ENCODE results near the gene SLC44A4.
"Not testable (repeated sequence)": the region's sequence is repeated elsewhere in the genome, so short reads cannot be mapped to it uniquely, and the experiment has no call there.

The SLC44A4 gene

DNA sequence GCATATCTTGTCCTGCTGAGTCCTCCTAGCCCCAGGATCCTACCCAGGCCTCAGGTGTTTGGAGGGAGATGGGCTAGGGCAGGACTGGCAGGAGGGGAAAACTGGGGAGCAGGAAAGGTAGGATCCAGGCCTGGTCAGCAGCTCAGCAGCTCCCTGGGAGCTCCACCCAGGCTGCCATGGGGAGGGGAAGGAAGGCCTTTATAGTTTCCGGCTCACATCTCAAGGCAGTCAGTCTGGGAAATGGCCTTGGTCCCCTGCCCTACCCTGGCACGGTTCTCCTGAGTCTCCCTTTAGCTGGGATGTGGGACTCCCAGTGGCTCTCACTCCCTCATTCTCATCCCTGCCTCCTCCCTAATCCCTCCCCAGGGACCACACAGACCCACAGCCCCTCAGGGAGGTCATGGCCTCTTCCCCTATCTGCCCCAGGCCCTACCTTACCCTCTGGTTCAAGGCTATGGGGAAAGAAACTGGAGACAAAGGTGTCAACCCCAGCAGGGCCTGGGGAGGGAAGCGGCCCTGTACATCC, 1.6 kb downstream of the SLC44A4 start:
- Histone ChIP-seq H3K4me3 (ENCODE audit: low read length) (no peak overlapping the region), H3K27me3 (ENCODE audit: insufficient read depth, low read length) (no peaks in the 10 kb centered on the region), H3K9ac (ENCODE audit: low read depth, low read length) (no peak overlapping the region), H3K36me3 (ENCODE audit: insufficient read depth, low read depth, low read length) (peaks cover 26% of the 10 kb centered on the region), H3K4me1 (ENCODE audit: insufficient read depth, low read length) (no peaks in the 10 kb centered on the region), H3K9me3 (ENCODE audit: insufficient read depth, low read depth, low read length) (no peaks in the 10 kb centered on the region), H3K27ac (ENCODE audit: low read length) (no peak overlapping the region)

DNA sequence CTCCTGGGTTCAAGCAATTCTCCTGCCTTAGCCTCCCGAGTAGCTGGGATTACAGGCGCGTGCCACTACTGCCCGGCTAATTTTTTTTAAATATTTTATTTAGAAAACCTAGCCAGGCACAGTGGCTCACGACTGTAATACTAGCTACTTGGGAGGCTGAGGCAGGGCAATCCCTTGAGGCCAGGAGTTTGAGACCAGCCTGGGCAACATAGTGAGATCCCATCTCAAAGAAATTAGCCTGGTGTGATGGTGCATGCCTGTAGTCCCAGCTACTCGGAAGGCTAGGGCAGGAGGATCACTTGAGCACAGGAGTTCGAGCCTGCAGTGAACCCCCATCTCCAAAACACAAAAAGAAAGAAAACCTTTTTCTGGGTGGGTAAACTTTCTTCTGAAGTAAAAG, 2.4 kb downstream of the SLC44A4 start:
- Histone ChIP-seq H3K36me3 (ENCODE audit: insufficient read depth, low read depth, low read length) (peaks cover 20% of the 10 kb centered on the region), H3K9me3 (ENCODE audit: insufficient read depth, low read depth, low read length) (no peaks in the 10 kb centered on the region), H3K9ac (ENCODE audit: low read depth, low read length) (no peak overlapping the region; the same call in 1 of the 2 replicates), H3K27me3 (ENCODE audit: insufficient read depth, low read length) (no peaks in the 10 kb centered on the region), H3K4me1 (ENCODE audit: insufficient read depth, low read length) (no peaks in the 10 kb centered on the region), H3K27ac (ENCODE audit: low read length) (no peak overlapping the region), H3K4me3 (ENCODE audit: low read length) (no peak overlapping the region)

DNA sequence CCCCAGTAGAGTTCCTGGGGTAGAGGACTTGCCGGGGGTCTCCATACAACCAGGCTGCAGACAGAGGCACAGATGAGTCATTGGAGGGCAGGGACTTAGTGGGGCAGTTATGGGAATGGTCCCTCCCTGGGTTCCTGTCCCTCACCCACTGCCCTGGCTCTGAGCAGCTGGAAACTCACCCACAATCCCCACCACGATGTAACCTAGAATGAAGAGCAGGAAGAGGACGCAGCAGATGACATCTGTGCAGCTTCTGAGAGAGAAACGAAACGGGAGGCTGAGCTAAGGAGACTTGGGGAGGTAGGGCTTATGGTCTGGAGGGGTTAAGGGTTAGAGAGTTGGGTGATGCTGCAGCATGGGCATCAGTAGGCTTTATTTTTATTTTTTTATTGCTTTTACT, 2.9 kb downstream of the SLC44A4 start:
- Histone ChIP-seq H3K9me3 (ENCODE audit: insufficient read depth, low read depth, low read length) (no peaks in the 10 kb centered on the region), H3K27me3 (ENCODE audit: insufficient read depth, low read length) (no peaks in the 10 kb centered on the region), H3K27ac (ENCODE audit: low read length) (no peak overlapping the region), H3K9ac (ENCODE audit: low read depth, low read length) (no peak overlapping the region), H3K4me3 (ENCODE audit: low read length) (no peak overlapping the region), H3K36me3 (ENCODE audit: insufficient read depth, low read depth, low read length) (peaks cover 15% of the 10 kb centered on the region), H3K4me1 (ENCODE audit: insufficient read depth, low read length) (no peaks in the 10 kb centered on the region)

DNA sequence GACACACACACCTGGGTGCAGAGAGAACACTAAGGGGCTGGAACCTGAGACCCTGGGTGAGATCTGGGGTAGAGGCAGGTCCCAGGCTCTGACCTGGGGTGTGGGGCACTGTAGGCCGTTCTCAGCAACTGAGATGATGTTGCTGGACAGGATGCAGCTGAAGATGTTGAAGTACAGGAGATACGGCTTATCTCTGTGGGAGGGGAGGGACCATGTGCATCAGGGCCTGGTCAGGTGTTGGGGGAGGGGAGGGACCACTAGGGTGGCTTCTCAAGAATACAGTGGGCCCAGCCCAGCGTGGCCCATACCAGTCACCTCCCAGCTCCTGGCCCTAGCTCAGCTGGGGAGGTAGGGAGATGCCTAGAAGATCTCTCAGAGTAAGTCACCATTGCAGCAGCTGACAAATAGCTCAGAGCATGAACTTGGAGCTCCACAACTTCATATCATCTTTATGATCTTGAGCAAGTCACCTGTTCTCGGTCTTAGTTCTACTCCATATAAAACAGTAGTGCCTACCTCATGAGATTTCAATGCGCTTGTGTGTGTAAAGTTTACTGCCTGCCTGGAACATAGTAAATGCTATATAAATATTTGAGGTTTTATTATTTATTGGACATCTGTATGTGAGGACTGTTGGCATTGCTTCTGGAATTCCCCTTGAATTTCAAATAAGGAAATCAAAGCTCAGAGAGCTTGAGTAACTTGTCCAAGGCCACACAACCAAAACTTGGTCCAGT, 3.8 kb downstream of the SLC44A4 start:
- Histone ChIP-seq H3K4me3 (ENCODE audit: low read length) (no peak overlapping the region), H3K9ac (ENCODE audit: low read depth, low read length) (no peak overlapping the region), H3K4me1 (ENCODE audit: insufficient read depth, low read length) (no peaks in the 10 kb centered on the region), H3K36me3 (ENCODE audit: insufficient read depth, low read depth, low read length) (peaks cover 6% of the 10 kb centered on the region), H3K9me3 (ENCODE audit: insufficient read depth, low read depth, low read length) (no peaks in the 10 kb centered on the region), H3K27ac (ENCODE audit: low read length) (no peak overlapping the region), H3K27me3 (ENCODE audit: insufficient read depth, low read length) (no peaks in the 10 kb centered on the region)

DNA sequence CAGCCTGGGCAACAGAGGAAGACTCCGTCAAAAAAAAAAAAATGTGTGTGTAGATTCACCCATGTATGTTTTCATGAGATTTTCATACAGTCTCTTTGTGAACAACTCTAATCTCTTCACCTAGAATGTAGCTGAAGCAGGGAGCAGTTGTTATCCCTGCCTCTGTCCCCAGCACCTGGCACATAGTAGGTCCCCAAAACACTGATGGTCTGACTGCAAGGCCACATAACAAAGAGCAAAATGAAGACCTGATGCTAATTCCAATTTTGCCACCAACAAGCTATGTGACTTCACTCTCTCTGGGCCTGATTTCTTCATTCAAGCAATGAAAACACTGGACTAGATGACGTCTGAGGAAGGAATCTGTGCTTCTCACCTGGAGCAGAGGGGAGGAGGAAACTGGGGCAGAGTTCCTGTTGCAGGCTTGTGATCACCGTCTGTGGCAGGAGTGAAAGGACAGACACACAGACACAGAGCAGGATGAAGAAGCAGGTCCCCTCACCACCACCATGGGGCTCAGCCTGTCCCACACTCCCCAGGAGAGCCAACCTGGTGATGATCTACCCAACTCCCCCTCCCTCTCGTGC, 4.6 kb downstream of the SLC44A4 start:
- no peaks in the 10 kb centered on the region for H3K36me3 ChIP-seq (ENCODE audit: insufficient read depth, low read depth, low read length)
- H3K27ac ChIP-seq (ENCODE audit: low read length): no peak overlapping the region
- no peaks in the 10 kb centered on the region for H3K27me3 ChIP-seq (ENCODE audit: insufficient read depth, low read length)
- H3K9ac ChIP-seq (ENCODE audit: low read depth, low read length): no peak overlapping the region
- no peaks in the 10 kb centered on the region for H3K4me1 ChIP-seq (ENCODE audit: insufficient read depth, low read length)
- H3K4me3 ChIP-seq (ENCODE audit: low read length): no peak overlapping the region
- H3K9me3 ChIP-seq (ENCODE audit: insufficient read depth, low read depth, low read length): no peaks in the 10 kb centered on the region

DNA sequence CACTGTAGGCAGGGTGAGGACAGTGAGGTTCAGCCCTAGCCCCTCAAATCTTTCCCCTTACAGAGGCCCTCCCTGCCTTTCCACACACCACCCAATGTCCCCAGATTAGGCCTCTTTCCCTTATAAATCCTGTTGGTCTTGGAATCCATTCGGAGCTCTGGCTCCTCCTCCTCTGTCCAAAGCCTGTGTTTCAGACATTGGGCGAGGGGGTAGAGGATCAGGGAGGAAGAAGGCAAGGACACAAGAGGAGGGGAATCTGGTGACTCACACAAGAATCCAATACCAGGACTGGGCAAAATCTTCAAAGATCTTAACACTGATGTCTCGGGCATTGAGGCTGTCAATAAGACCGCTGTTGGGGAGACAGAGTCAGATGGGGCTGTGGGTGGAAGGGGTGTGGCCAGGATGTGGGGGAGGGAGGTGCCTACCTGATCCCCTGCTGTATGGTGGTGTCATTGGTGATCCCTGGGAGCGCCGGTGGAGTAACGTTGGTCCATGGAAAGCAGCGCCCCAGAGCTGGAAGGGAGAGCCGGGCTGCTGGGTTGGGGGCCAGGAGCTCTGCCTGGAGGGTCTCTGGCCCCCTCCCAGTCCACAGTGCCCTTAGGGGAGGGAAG, 7.6 kb downstream of the SLC44A4 start:
- H3K36me3 ChIP-seq (ENCODE audit: insufficient read depth, low read depth, low read length): no peaks in the 10 kb centered on the region
- no peak overlapping the region for H3K27ac ChIP-seq (ENCODE audit: low read length)
- no peaks in the 10 kb centered on the region for H3K9me3 ChIP-seq (ENCODE audit: insufficient read depth, low read depth, low read length)
- no peaks in the 10 kb centered on the region for H3K27me3 ChIP-seq (ENCODE audit: insufficient read depth, low read length)
- no peaks in the 10 kb centered on the region for H3K4me1 ChIP-seq (ENCODE audit: insufficient read depth, low read length)
- H3K9ac ChIP-seq (ENCODE audit: low read depth, low read length): no peak overlapping the region
- H3K4me3 ChIP-seq (ENCODE audit: low read length): no peak overlapping the region

DNA sequence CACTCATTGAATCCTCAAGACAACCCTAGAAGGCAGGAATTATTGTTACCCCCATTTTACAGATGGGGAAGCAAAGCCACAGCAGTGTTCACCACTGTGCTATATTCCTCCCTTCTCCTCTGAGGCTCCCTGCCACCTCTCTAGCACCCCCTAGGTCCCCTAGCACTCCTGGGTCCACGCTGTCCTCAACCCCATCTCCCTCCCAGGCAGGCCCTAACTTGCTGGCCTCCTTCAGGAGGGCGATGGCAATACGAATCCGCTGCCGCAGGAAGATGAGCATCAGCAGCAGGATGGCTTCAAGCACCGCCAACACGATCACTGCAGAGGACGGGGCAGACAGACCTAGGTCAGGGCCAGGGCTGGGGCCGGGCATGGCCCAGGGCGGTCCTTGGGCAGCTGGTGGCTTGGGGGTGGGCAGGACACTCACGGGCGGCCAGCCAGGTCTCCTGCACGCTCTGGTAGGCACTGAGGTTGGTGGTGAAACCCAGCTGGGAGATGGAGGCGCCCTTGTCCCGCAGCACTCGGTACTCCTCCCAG, 8.3 kb downstream of the SLC44A4 start:
- H3K36me3 ChIP-seq (ENCODE audit: insufficient read depth, low read depth, low read length): no peaks in the 10 kb centered on the region
- no peaks in the 10 kb centered on the region for H3K27me3 ChIP-seq (ENCODE audit: insufficient read depth, low read length)
- H3K4me1 ChIP-seq (ENCODE audit: insufficient read depth, low read length): no peaks in the 10 kb centered on the region
- no peak overlapping the region for H3K27ac ChIP-seq (ENCODE audit: low read length)
- H3K9ac ChIP-seq (ENCODE audit: low read depth, low read length): no peak overlapping the region
- no peaks in the 10 kb centered on the region for H3K9me3 ChIP-seq (ENCODE audit: insufficient read depth, low read depth, low read length)
- no peak overlapping the region for H3K4me3 ChIP-seq (ENCODE audit: low read length)

DNA sequence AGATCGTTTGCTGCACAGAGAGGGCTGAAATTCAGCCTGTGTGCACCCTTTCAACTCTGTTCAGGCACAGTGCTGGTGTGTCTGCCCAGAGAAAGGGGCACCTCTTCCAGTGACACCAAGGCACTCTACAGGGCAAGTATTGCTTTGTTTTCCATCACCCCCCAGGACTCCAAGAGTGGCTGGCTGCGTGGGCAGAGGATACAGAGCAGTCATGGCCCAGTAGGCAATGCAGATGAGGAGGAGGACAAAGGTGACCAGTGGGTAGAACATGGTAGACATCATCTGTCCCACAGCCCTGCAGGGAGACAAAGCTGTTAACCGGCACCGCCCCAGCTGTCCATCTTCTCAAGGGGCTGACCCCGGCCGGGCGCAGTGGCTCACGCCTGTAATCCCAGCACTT, 9.5 kb downstream of the SLC44A4 start:
- Histone ChIP-seq H3K9me3 (ENCODE audit: insufficient read depth, low read depth, low read length) (no peaks in the 10 kb centered on the region), H3K4me1 (ENCODE audit: insufficient read depth, low read length) (peaks cover 1% of the 10 kb centered on the region; the same call in 1 of the 2 replicates), H3K4me3 (ENCODE audit: low read length) (no peak overlapping the region), H3K36me3 (ENCODE audit: insufficient read depth, low read depth, low read length) (no peaks in the 10 kb centered on the region), H3K27me3 (ENCODE audit: insufficient read depth, low read length) (no peaks in the 10 kb centered on the region), H3K27ac (ENCODE audit: low read length) (no peak overlapping the region), H3K9ac (ENCODE audit: low read depth, low read length) (no peak overlapping the region)

DNA sequence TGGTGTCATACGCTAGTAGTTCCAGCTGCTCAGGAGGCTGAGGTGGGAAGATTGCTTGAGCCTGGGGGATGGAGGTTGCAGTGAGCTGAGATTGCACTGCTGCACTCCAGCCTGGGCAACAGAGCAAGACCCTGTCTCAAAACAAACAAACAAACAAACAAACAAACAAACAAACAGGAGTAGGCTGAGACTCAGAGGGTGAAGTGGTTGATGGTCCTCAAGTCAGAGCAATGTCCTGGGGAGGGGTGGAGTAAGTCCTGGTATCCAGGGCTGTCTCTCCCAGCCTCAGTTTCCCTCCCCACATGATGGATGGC, 10.2 kb downstream of the SLC44A4 start:
- H3K4me3 ChIP-seq (ENCODE audit: low read length); H3K9me3 ChIP-seq (ENCODE audit: insufficient read depth, low read depth, low read length); H3K9ac ChIP-seq (ENCODE audit: low read depth, low read length); H3K4me1 ChIP-seq (ENCODE audit: insufficient read depth, low read length); H3K27me3 ChIP-seq (ENCODE audit: insufficient read depth, low read length); H3K36me3 ChIP-seq (ENCODE audit: insufficient read depth, low read depth, low read length); H3K27ac ChIP-seq (ENCODE audit: low read length): not testable (repeated sequence)

DNA sequence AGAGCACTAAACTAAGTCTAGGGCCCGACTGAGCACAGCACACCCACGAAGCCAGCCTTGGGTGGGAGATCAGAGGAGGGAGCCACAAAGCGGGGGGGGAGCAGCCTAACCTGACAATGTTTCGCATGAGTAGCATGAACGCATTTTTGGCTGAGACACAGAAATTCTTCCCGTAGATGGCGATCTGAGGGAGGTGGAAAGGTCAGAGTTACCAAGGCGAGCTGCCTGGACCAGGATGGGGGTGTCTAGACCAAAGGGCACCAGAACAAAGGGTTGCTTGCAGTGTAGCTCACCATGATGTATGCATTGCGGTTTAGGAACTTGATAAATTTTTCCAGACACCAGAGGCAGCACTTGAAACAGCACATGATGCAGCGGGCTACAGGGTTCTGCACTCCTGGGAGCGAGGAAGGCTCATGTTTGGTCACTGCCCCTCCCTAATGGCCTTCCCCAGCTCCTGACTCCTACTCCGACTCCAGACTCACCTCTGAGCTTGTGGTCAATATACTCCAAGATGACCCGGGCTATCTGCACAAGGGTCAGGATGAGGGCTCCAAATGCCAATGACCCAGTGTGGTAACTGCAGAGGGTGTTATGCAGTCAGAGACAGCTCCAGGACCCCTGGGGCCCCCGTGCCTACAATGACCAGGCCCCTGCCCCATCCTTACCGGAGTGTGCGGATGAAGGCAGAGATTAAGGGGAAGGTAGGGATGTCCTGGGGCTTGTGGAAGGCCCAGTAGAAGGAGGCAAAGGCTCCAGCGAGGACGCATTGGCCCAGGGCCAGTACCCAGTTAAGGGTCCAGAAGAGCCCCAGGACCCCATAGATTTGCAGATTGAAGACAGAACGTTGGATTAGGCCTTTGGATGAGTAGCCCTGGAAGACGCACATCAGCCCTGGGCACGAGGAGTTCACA, 13.3 kb downstream of the SLC44A4 start:
- Histone ChIP-seq H3K9ac (ENCODE audit: low read depth, low read length) (no peak overlapping the region), H3K36me3 (ENCODE audit: insufficient read depth, low read depth, low read length) (peaks cover 2% of the 10 kb centered on the region; the same call in 1 of the 2 replicates), H3K27ac (ENCODE audit: low read length) (no peak overlapping the region), H3K27me3 (ENCODE audit: insufficient read depth, low read length) (0 out of 2 replicates have a peak, but pooled peaks cover 6% of the 10 kb centered on the region), H3K4me1 (ENCODE audit: insufficient read depth, low read length) (peaks cover 6% of the 10 kb centered on the region; the same call in 1 of the 2 replicates), H3K9me3 (ENCODE audit: insufficient read depth, low read depth, low read length) (no peaks in the 10 kb centered on the region), H3K4me3 (ENCODE audit: low read length) (no peak overlapping the region)

DNA sequence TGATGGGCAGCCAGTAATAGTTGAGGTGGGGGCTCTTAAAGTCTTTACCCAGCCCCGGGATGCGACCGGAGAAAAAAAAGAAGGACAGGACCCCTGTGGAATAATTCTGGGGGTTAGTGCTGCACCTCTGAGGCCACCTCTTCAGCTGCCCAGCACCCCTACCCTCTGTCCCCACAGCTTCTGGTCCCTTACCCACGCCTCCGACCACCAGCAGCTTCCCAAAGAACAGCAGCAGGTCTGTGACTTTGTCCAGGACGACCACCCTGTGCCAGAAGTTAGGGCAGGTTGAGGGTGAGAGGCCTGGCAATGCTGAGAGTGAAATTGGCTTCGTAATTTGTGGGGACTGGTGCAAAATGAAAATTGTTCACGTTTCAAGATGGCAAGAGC, 14.0 kb downstream of the SLC44A4 start:
- H3K4me1 ChIP-seq (ENCODE audit: insufficient read depth, low read length): peaks cover 6% of the 10 kb centered on the region; the same call in 1 of the 2 replicates

More for the DNA sequence above, 14.0 kb downstream of the SLC44A4 start:
- H3K36me3 ChIP-seq (ENCODE audit: insufficient read depth, low read depth, low read length): peaks cover 9% of the 10 kb centered on the region
- H3K27me3 ChIP-seq (ENCODE audit: insufficient read depth, low read length): 0 out of 2 replicates have a peak, but pooled peaks cover 6% of the 10 kb centered on the region
- H3K27ac ChIP-seq (ENCODE audit: low read length): no peak overlapping the region
- no peak overlapping the region; the same call in 1 of the 2 replicates for H3K4me3 ChIP-seq (ENCODE audit: low read length)
- H3K9me3 ChIP-seq (ENCODE audit: insufficient read depth, low read depth, low read length): no peaks in the 10 kb centered on the region
- no peak overlapping the region for H3K9ac ChIP-seq (ENCODE audit: low read depth, low read length)

All from iPS-20b (cell line).